ENCODE measurements around the gene HPCA.

- TF ChIP-seq CTCF (IDR thresholded peaks at IDR 0.05; ENCODE audit: low read depth, low read length) (no peak), EZH2phosphoT487 (IDR thresholded peaks at IDR 0.05; ENCODE audit: low read depth) (no peak)
Measured at GRCh38 chr1:32891630-32892029, 5.3 kb downstream of the HPCA start.
